ENCODE results near the gene ARID3A. TPM values are rescaled to one million over a fixed set of nuclear protein-coding genes. Genes with fewer than 3 reads are reported as not detected.
A peak's percentile ranks its signal among the peaks of the same experiment; 100 is the strongest.

Gene ARID3A
- total RNA-seq, 3 donors from 2014 or later, result 10.1 to 16.0 (median 14.5) TPM

DNA sequence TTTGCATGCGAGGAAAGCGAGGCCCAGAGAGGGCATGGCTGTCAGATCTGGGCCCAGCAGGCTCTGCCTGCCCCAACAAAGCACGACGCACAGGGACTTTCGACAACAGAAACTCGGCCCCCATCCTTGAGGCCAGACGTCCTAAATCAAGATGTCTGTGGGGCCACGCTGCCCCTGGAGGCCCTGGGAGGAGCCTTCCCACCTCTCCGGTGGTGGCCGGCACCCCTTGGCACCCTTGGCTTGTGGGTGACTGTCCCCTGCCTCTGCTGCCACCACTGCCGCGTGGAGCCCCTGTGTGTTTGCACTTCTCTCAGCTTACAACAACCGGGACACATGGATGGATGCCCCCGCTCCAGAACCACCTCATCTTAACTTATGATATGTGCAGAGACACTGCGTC is 62.7 kb downstream of the ARID3A start:
- TF ChIP-seq, protein P1, sequence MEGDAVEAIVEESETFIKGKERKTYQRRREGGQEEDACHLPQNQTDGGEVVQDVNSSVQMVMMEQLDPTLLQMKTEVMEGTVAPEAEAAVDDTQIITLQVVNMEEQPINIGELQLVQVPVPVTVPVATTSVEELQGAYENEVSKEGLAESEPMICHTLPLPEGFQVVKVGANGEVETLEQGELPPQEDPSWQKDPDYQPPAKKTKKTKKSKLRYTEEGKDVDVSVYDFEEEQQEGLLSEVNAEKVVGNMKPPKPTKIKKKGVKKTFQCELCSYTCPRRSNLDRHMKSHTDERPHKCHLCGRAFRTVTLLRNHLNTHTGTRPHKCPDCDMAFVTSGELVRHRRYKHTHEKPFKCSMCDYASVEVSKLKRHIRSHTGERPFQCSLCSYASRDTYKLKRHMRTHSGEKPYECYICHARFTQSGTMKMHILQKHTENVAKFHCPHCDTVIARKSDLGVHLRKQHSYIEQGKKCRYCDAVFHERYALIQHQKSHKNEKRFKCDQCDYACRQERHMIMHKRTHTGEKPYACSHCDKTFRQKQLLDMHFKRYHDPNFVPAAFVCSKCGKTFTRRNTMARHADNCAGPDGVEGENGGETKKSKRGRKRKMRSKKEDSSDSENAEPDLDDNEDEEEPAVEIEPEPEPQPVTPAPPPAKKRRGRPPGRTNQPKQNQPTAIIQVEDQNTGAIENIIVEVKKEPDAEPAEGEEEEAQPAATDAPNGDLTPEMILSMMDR (IDR thresholded peaks at IDR 0.05), result no peak
- no peak for DNase-seq
- no peaks in the 10 kb centered on the region for H3K9me3 ChIP-seq
- no peak for ATAC-seq
- intact Hi-C loops (cut with DNase I, micrococcal nuclease), result loop anchor here in 1 of 2 donors (10.0 kb wide), 1 partner anchor 134 kb away; the partner anchor contains the start of genes CFD and ELANE
- H3K4me3 ChIP-seq, result no peak overlapping the region
- H3K36me3 ChIP-seq (ENCODE audit: low read depth), result no peaks in the 10 kb centered on the region
- peaks cover 11% of the 10 kb centered on the region for H3K4me1 ChIP-seq (ENCODE audit: low read depth)

DNA sequence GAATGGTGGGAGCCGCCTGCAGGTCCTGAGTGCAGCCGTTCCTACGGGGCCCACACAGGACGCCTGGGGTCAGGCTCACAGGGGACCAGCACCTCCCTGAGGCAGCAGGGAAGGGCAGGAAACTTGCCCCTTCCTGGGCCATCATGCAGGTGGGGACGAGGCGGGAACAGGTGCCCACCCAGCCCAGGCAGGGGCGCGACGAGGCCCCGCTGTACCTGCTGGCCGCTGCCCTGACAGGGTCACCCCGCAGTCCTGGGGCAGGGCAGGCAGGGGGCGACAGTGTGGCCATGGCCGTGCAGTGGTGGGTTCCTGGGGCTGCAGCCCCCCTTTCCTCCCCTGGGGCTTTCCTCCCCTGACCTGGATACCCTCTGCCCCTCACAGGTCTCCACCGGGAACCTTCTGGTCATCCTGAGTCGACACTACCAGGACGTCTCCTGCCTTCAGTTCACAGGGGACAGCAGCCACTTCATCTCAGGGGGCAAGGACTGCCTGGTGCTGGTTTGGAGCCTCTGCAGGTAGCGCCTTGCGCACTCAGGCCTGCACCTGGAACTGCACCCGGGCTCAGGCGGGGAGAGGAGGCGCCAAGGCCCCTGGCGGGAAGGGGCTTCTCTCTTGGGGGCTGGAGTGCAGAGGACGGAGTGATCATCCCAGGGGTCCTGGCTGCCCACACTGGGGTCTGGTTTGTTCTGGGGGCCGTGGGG is 63.7 kb downstream of the ARID3A start:
- Histone ChIP-seq H3K9me3 (no peaks in the 10 kb centered on the region), H3K36me3 (ENCODE audit: low read depth) (no peaks in the 10 kb centered on the region), H3K4me3 (no peak overlapping the region), H3K4me1 (ENCODE audit: low read depth) (peaks cover 6% of the 10 kb centered on the region)
- ATAC-seq (no peak), DNase-seq (peak in 1 of 3 donors; percentile 44)
- intact Hi-C loops (cut with DNase I, micrococcal nuclease), result loop anchor here in 1 of 2 donors (10.0 kb wide), 1 partner anchor 135 kb away; the partner anchor contains the start of genes CFD and ELANE
- TF ChIP-seq, protein P1 (IDR thresholded peaks at IDR 0.05), result no peak

DNA sequence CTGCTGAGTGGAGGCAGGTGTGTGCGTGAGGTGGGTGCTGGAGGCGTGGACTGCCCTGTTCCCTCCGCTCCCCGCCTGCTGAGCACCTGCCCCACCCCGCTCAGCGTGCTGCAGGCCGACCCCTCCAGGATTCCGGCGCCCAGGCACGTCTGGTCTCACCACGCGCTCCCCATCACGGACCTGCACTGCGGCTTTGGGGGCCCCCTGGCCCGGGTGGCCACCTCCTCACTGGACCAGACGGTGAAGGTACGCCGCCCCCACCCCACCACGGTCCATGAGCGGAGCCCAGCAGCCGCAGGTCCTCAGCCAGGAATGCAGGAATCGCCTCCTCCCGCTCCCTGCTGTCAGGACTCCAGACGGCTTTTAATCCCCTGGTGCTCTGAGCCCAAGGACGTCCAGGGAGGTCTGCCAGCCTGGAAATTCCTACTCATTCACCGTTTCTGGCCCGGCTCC is 64.3 kb downstream of the ARID3A start:
- TF ChIP-seq, protein P1 (IDR thresholded peaks at IDR 0.05), result no peak
- ATAC-seq (no peak), DNase-seq (peak in 1 of 3 donors; percentile 52)
- Histone ChIP-seq H3K4me1 (ENCODE audit: low read depth) (peaks cover under 1% of the 10 kb centered on the region), H3K9me3 (no peaks in the 10 kb centered on the region), H3K36me3 (ENCODE audit: low read depth) (no peaks in the 10 kb centered on the region), H3K4me3 (no peak overlapping the region)
- intact Hi-C loops (cut with DNase I, micrococcal nuclease), result no loop called here

DNA sequence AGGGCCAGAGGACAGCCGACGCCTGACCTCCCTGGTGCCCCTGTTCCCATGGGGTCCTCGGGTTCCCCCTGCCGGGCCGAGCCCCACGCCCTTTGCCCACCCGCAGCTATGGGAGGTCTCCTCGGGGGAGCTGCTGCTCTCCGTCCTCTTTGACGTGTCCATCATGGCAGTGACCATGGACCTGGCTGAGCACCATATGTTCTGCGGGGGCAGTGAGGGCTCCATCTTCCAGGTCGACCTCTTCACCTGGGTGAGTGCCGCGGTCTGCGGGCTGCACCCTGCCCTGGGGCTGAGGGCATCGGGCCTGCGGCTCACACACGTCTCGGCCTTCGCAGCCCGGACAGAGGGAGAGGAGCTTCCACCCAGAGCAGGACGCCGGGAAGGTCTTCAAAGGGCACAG is 64.9 kb downstream of the ARID3A start:
- ATAC-seq (no peak), DNase-seq (peak in 1 of 3 donors; percentile 55)
- Histone ChIP-seq H3K36me3 (ENCODE audit: low read depth) (no peaks in the 10 kb centered on the region), H3K9me3 (no peaks in the 10 kb centered on the region), H3K4me3 (no peak overlapping the region), H3K4me1 (ENCODE audit: low read depth) (peaks cover 1% of the 10 kb centered on the region)
- TF ChIP-seq, protein P1 (IDR thresholded peaks at IDR 0.05), result no peak
- intact Hi-C loops (cut with DNase I, micrococcal nuclease), result no loop called here

DNA sequence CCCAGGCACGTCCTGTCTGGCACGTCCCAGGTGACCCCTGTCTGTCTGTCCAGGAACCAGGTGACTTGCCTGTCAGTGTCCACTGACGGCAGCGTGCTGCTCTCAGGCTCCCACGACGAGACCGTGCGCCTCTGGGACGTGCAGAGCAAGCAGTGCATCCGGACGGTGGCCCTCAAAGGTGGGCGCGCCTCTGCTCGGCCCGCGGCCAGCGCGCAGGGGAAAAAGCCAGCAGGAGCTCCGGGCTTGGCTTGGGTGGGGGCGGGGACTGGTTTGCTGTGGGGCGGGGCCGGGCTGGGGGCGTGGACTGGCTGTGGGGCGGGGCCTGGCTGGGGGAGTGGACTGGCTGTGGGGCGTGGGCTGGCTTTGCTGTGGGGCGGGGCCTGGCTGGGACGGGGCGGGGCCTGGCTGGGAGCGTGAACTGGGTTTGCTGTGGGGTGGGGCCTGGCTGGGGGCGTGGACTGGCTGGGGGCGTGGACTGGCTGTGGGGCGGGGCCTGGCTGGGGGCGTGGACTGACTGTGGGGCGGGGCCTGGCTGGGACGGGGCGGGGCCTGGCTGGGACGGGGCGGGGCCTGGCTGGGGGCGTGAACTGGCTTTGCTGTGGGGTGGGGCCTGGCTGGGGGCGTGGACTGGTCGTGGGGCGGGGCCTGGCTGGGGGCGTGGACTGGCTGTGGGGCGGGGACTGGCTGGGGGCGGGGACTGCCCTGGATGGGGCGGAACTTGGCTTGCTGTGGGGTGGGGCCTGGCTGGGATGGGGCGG is 65.5 kb downstream of the ARID3A start:
- Histone ChIP-seq H3K4me1 (ENCODE audit: low read depth) (peaks cover 7% of the 10 kb centered on the region), H3K9me3 (no peaks in the 10 kb centered on the region), H3K36me3 (ENCODE audit: low read depth) (no peaks in the 10 kb centered on the region), H3K4me3 (no peak overlapping the region)
- TF ChIP-seq, protein P1 (IDR thresholded peaks at IDR 0.05), result no peak
- peak; percentile 4 to 76 (median 67) for DNase-seq
- ATAC-seq, result peak; percentile 83
- intact Hi-C loops (cut with DNase I, micrococcal nuclease), result no loop called here
